Endothelial cell (in vitro differentiated cells): Measurements from ENCODE around the gene ANKRD26. TPM values are rescaled to one million over a fixed set of nuclear protein-coding genes. Genes with fewer than 3 reads are reported as not detected.

Source experiments
- DNase-seq: peaks from one replicate; pipeline ENCODE4 v3.0.0; 2021; ENCODE audit warnings: low spot score
- H3K27ac Mint-ChIP-seq: one replicate; pipeline ENCODE4 v1.8.0; 2021; ENCODE audit warnings: mixed read lengths, inconsistent platforms; ENCODE audit not compliant: unreplicated experiment
- H3K27me3 Mint-ChIP-seq: one replicate; pipeline ENCODE4 v1.8.0; 2021; ENCODE audit warnings: mild to moderate bottlenecking, moderate library complexity, mixed read lengths, inconsistent platforms; ENCODE audit not compliant: unreplicated experiment
- H3K36me3 Mint-ChIP-seq: one replicate; pipeline ENCODE4 v1.8.0; 2021; ENCODE audit warnings: mild to moderate bottlenecking, low read depth, mixed read lengths, inconsistent platforms; ENCODE audit not compliant: unreplicated experiment
- H3K4me1 Mint-ChIP-seq: one replicate; pipeline ENCODE4 v1.8.0; 2021; ENCODE audit warnings: mild to moderate bottlenecking, mixed read lengths, inconsistent platforms; ENCODE audit not compliant: unreplicated experiment
- H3K4me3 Mint-ChIP-seq: one replicate; pipeline ENCODE4 v1.8.0; 2021; ENCODE audit warnings: mild to moderate bottlenecking, mixed read lengths, inconsistent platforms; ENCODE audit not compliant: unreplicated experiment
- H3K9me3 Mint-ChIP-seq: one replicate; pipeline ENCODE4 v1.8.0; 2021; ENCODE audit warnings: mixed read lengths, inconsistent platforms; ENCODE audit not compliant: unreplicated experiment
- CTCF ChIP-seq: fragments of 200-600 bp; sonication (generic); IDR thresholded peaks from one replicate; pipeline ENCODE4 v1.5.0; 2021; ENCODE audit warnings: antibody characterized with exemption; ENCODE audit not compliant: unreplicated experiment
- total RNA-seq: library from RNA; stranded (reverse); fragmentation: NEBNext Ultra II Directional; extraction: Animal tissue kit (Norgen Biotek cat#: 25700); gene quantifications from one replicate; pipeline ENCODE4 v1.2.1, GENCODE V29; 2021; ENCODE audit not compliant: unreplicated experiment

ANKRD26 gene
- total RNA-seq, 1 donor from 2014 or later = 12.5 TPM

GRCh38 chr10:26987851-26988250 lies 112.4 kb downstream of the ANKRD26 start:
- TF ChIP-seq CTCF = no peak
- H3K27me3 Mint-ChIP-seq = peaks cover 3% of the 10 kb centered on the region
- no peaks in the 10 kb centered on the region for H3K4me1 Mint-ChIP-seq
- no peaks in the 10 kb centered on the region for H3K9me3 Mint-ChIP-seq
- no peak overlapping the region for H3K27ac Mint-ChIP-seq
- H3K4me3 Mint-ChIP-seq = no peak overlapping the region
- no peak for DNase-seq
- no peaks in the 10 kb centered on the region for H3K36me3 Mint-ChIP-seq

- no peaks in the 10 kb centered on the region for H3K9me3 Mint-ChIP-seq
- H3K36me3 Mint-ChIP-seq = peaks cover 9% of the 10 kb centered on the region
- H3K4me1 Mint-ChIP-seq = peaks cover 16% of the 10 kb centered on the region
- TF ChIP-seq CTCF = no peak
- H3K4me3 Mint-ChIP-seq = no peak overlapping the region
- H3K27ac Mint-ChIP-seq = no peak overlapping the region
- H3K27me3 Mint-ChIP-seq = peaks cover 6% of the 10 kb centered on the region
- no peak for DNase-seq
These were observed 117.1 kb downstream of the ANKRD26 start for GRCh38 chr10:26983156-26983555.

GRCh38 chr10:26982058-26982457 lies 118.2 kb downstream of the ANKRD26 start:
- TF ChIP-seq CTCF = no peak
- Mint-ChIP-seq H3K27me3 (peaks cover 3% of the 10 kb centered on the region), H3K4me3 (no peak overlapping the region), H3K27ac (no peak overlapping the region), H3K4me1 (peaks cover 16% of the 10 kb centered on the region), H3K36me3 (peaks cover 9% of the 10 kb centered on the region), H3K9me3 (no peaks in the 10 kb centered on the region)
- no peak for DNase-seq

GRCh38 chr10:26981232-26981824 lies 119.0 kb downstream of the ANKRD26 start:
- H3K4me3 Mint-ChIP-seq = no peak overlapping the region
- no peak for DNase-seq
- no peaks in the 10 kb centered on the region for H3K9me3 Mint-ChIP-seq
- TF ChIP-seq CTCF = no peak
- H3K27ac Mint-ChIP-seq = no peak overlapping the region
- peaks cover 3% of the 10 kb centered on the region for H3K27me3 Mint-ChIP-seq
- peaks cover 16% of the 10 kb centered on the region for H3K4me1 Mint-ChIP-seq
- peaks cover 9% of the 10 kb centered on the region for H3K36me3 Mint-ChIP-seq

- H3K9me3 Mint-ChIP-seq = no peaks in the 10 kb centered on the region
- H3K4me1 Mint-ChIP-seq = peaks cover 16% of the 10 kb centered on the region
- H3K27me3 Mint-ChIP-seq = peaks cover 3% of the 10 kb centered on the region
- TF ChIP-seq CTCF = no peak
- H3K36me3 Mint-ChIP-seq = peaks cover 9% of the 10 kb centered on the region
- no peak overlapping the region for H3K27ac Mint-ChIP-seq
- no peak overlapping the region for H3K4me3 Mint-ChIP-seq
- DNase-seq = no peak
These were observed 121.8 kb downstream of the ANKRD26 start for GRCh38 chr10:26978519-26978918.
